K562 (cell line): ENCODE results near the gene POFUT2. TPM values are rescaled to one million over a fixed set of nuclear protein-coding genes. Genes with fewer than 3 reads are reported as not detected.

Experiments used
- ATAC-seq: fragments of 200-7000 bp; cut with Tn5 transposase; 3 replicates; pipeline ENCODE4 v1.9.1; 2020; ENCODE audit warnings: moderate library complexity
- BruUV-seq: library from RNA; stranded (reverse); fragments of 400-500 nt; replicated peaks from 2 replicates; lab custom pipeline; 2021; lab: Mats Ljungman, UMichigan
- CTCF ChIA-PET: fragments of 300-600 bp; formaldehyde crosslinking; extraction: SDS; loops from one replicate; lab custom pipeline; 2021; ENCODE audit warnings: low intra/inter-chr PET ratio; lab: Yijun Ruan, JAX
- POLR2A ChIA-PET: fragments of 300-600, 350-650 bp; sonication (Branson Sonifier 250); formaldehyde crosslinking; extraction: SDS; loops from one replicate; lab custom pipeline; 2021; ENCODE audit warnings: antibody characterized with exemption, inconsistent platforms; lab: Yijun Ruan, JAX
- DNase-seq, 4 experiments: peaks; one replicate each; pipeline versions ENCODE4 v3.0.0 to v3.0.0-alpha.2; 2011 to 2018; ENCODE audit warnings: low spot score in 3 of 4, mixed read lengths in 3 of 4; ENCODE audit errors: extremely low read depth in 1 of 4
- FAIRE-seq: peaks from 2 replicates; lab custom pipeline; 2011; peaks lifted over from hg19 to GRCh38; lab: Jason Lieb, UNC
- H2AFZ ChIP-seq: 2 replicates; pipeline ENCODE4 v1.6.0; 2011; ENCODE audit warnings: low read depth, low read length, control low read depth, inconsistent platforms
- H3K27ac ChIP-seq: fragments of 200-600 bp; 3 replicates; pipeline ENCODE4 v1.8.0; 2011; ENCODE audit warnings: low read depth, mild to moderate bottlenecking, control low read depth, inconsistent platforms, low read length, moderate library complexity, mixed read lengths; ENCODE audit errors: extremely low read depth
- H3K27me3 ChIP-seq, 2 experiments: fragments of 300-600 bp in 1 of 2; 2 replicates in 1 of 2; 3 replicates in 1 of 2; pipeline versions ENCODE4 v1.6.0 to v1.8.0; 2011; ENCODE audit warnings: inconsistent platforms in 2 of 2, low read length in 2 of 2, mild to moderate bottlenecking in 1 of 2, mixed read lengths in 1 of 2, moderate library complexity in 1 of 2; ENCODE audit not compliant: control insufficient read depth in 2 of 2, insufficient read depth in 2 of 2
- H3K36me3 ChIP-seq: fragments of 300-600 bp; 3 replicates; pipeline ENCODE4 v1.8.0; 2011; ENCODE audit warnings: mild to moderate bottlenecking, low read length, inconsistent platforms; ENCODE audit not compliant: control insufficient read depth, insufficient read depth
- H3K4me1 ChIP-seq, 2 experiments: fragments of 200-600 bp in 1 of 2; replicated peaks in 1 of 2; 2 replicates in 1 of 2; 3 replicates in 1 of 2; pipeline versions ENCODE4 v1.5.1 to v1.8.0; 2011; ENCODE audit warnings: inconsistent platforms in 2 of 2, low read length in 2 of 2, mild to moderate bottlenecking in 1 of 2, mixed read lengths in 1 of 2, moderate library complexity in 1 of 2; ENCODE audit not compliant: control insufficient read depth in 2 of 2, insufficient read depth in 2 of 2
- H3K4me2 ChIP-seq: 2 replicates; pipeline ENCODE4 v1.6.1; 2011; ENCODE audit warnings: low read length, control low read depth, inconsistent platforms, mixed read lengths; ENCODE audit not compliant: insufficient read depth
- H3K4me3 ChIP-seq: fragments of 200-600 bp; sonication (generic), shearing (Covaris generic); 2 replicates; pipeline ENCODE4 v1.5.1; 2016; ENCODE audit warnings: control low read depth, inconsistent platforms
- H3K79me2 ChIP-seq: fragments of 200-600 bp; 3 replicates; pipeline ENCODE4 v1.8.0; 2011; ENCODE audit warnings: low read length, inconsistent platforms; ENCODE audit not compliant: control insufficient read depth, insufficient read depth
- H3K9ac ChIP-seq, 2 experiments: 2 replicates each; pipeline versions ENCODE4 v1.6.0 to v1.6.1; 2011; ENCODE audit warnings: low read depth in 2 of 2, low read length in 2 of 2, control low read depth in 1 of 2, inconsistent platforms in 1 of 2, mild to moderate bottlenecking in 1 of 2, mixed read lengths in 1 of 2; ENCODE audit not compliant: insufficient read depth in 1 of 2
- H3K9me1 ChIP-seq: one replicate; pipeline ENCODE4 v1.6.0; 2011; ENCODE audit warnings: inconsistent platforms, mild to moderate bottlenecking, low read length, moderate library complexity; ENCODE audit not compliant: control insufficient read depth, insufficient read depth
- H3K9me3 ChIP-seq: replicated peaks from 2 replicates; pipeline ENCODE4 v1.5.1; 2011; ENCODE audit warnings: low read depth, low read length, inconsistent platforms; ENCODE audit not compliant: control insufficient read depth, insufficient read depth
- H4K20me1 ChIP-seq: replicated peaks from 2 replicates; pipeline ENCODE4 v1.6.1; 2011; ENCODE audit warnings: low read length, inconsistent platforms, mixed read lengths; ENCODE audit not compliant: control insufficient read depth, insufficient read depth
- FUS ChIP-seq: fragments of 200-400 bp; formaldehyde crosslinking; optimal IDR thresholded peaks from 2 replicates; pipeline ENCODE3; 2017; ENCODE audit warnings: low read depth, low read length
- RB1 ChIP-seq: fragments of 450-650 bp; IDR thresholded peaks from 2 replicates; pipeline ENCODE4 v1.6.1; 2017; ENCODE audit warnings: low read depth, mild to moderate bottlenecking
- SMAD4 ChIP-seq: fragments of 250-450 bp; sonication (Bioruptor Pico); conservative IDR thresholded peaks from 2 replicates; pipeline ENCODE4 v1.8.0; 2021; ENCODE audit warnings: inconsistent platforms, mild to moderate bottlenecking, moderate library complexity
- SRSF9 ChIP-seq: fragments of 200-400 bp; formaldehyde crosslinking; IDR thresholded peaks from 2 replicates; pipeline ENCODE4 v1.6.1; 2017; ENCODE audit warnings: low read depth, low read length, borderline replicate concordance
- ZBTB1 ChIP-seq: sonication (generic); formaldehyde crosslinking; IDR thresholded peaks from 2 replicates; pipeline ENCODE4 v1.8.1; 2023; ENCODE audit warnings: missing genetic modification reagents, low read depth, mild to moderate bottlenecking, borderline replicate concordance
- ZNF133 ChIP-seq: fragments of 250-450 bp; sonication (Bioruptor Pico); IDR thresholded peaks from 2 replicates; pipeline ENCODE4 v1.4.0; 2020; ENCODE audit warnings: mild to moderate bottlenecking
- ZSCAN32 ChIP-seq: fragments of 450-650 bp; formaldehyde crosslinking; IDR thresholded peaks from 2 replicates; pipeline ENCODE4 v1.4.0; 2020; ENCODE audit warnings: mild to moderate bottlenecking, moderate library complexity
- WGBS: fragments of 100-300 bp; shearing (Covaris generic); methylation state at CpG from one replicate; pipeline ENCODE4 v1.1.6; 2016; ENCODE audit warnings: low coverage, mixed read lengths; ENCODE audit not compliant: insufficient coverage; ENCODE audit errors: missing lambda C conversion rate; 5-methylcytosine and 5-hydroxymethylcytosine counted together
- in situ Hi-C: fragments of 300-500 bp; cut with MboI; formaldehyde crosslinking; loops from 4 replicates; pipeline ENCODE4 v1.15.0; 2018; ENCODE audit warnings: inconsistent platforms, mixed read lengths
- intact Hi-C: fragments of 100-400 bp; cut with micrococcal nuclease; formaldehyde crosslinking; loops from 2 replicates; pipeline ENCODE4 v1.14.2; 2022
- polyA plus RNA-seq, 8 experiments: library from polyadenylated mRNA; depleted of rRNA in 4 of 8; stranded (reverse) in 5 of 8; unstranded in 3 of 8; fragments of >200 nt; fragmentation: Nextera tagmentation in 2 of 8; fragmentation: Illumina TruSeq in 1 of 8; extraction: Ambion mirVana in 2 of 8; extraction: Trizol in 1 of 8; gene quantifications; 2 replicates each; pipeline versions ENCODE4 v1.2.1 to v1.2.3, GENCODE V29; 2011 to 2014; ENCODE audit warnings: inconsistent platforms in 1 of 8, missing spikeins in 1 of 8
- total RNA-seq, 7 experiments: library from RNA; depleted of rRNA in 6 of 7; stranded (reverse); fragments of >200 nt in 6 of 7; fragmentation: Illumina TruSeq in 2 of 7; extraction: Trizol in 2 of 7; gene quantifications; 2 replicates each; pipeline versions ENCODE4 v1.2.1 to v1.2.3, GENCODE V29; 2011 to 2021; ENCODE audit warnings: low replicate concordance in 1 of 7

Gene POFUT2
- total and polyA plus RNA-seq, 9 of the 15 experiments (the other 6 are each of a cell fraction or from before 2014, with no cell fraction given), result 1.1 to 24.2 (median 11.0) TPM

- no peak for FAIRE-seq
- Histone ChIP-seq H3K4me3 (no peak overlapping the region), H3K9ac (no peak overlapping the region; a peak in 1 of 4 replicates), H3K9me1 (no peaks in the 10 kb centered on the region), H3K9me3 (no peaks in the 10 kb centered on the region), H3K4me1 (peaks cover 4 to 80% of the 10 kb centered on the region in 2 experiments; a peak in 3 of 5 replicates), H4K20me1 (peaks cover 26% of the 10 kb centered on the region), H3K36me3 (no peaks in the 10 kb centered on the region), H3K4me2 (no peak overlapping the region), H3K27me3 (peaks cover 22 to 63% of the 10 kb centered on the region in 2 experiments; a peak in 4 of 5 replicates), H3K27ac (no peak overlapping the region), H2AFZ (no peak overlapping the region), H3K79me2 (no peaks in the 10 kb centered on the region)
- ChIA-PET CTCF (no interaction called here), POLR2A (interaction anchor here (1.0 kb wide), 1 partner anchor 16 kb away, joined by 4 read pairs; no protein-coding TSS in a partner anchor)
- DNase-seq, result no peak
- intact Hi-C loops (no loop called here), in situ Hi-C loops (no loop called here)
- no TSS peak for BruUV-seq
- no peak for ATAC-seq
- 15% methylated on average over 14 of the region's 16 CpGs for WGBS
- TF ChIP-seq FUS, result no peak
Observed at GRCh38 chr21:45323487-45324311, 36.0 kb upstream of the POFUT2 start.

- H3K27me3 ChIP-seq, result peaks cover 16 to 56% of the 10 kb centered on the region in 2 experiments; a peak in 4 of 5 replicates
- H3K36me3 ChIP-seq, result no peaks in the 10 kb centered on the region
- ATAC-seq (no peak), FAIRE-seq (no peak), DNase-seq (peak in 2 of 4 experiments; percentile 51 to 53)
- TF ChIP-seq ZSCAN32 (CRISPR knock-in tag), result no peak
- peak; percentile 23; the same call in 1 of the 2 replicates for TF ChIP-seq ZBTB1 (CRISPR knock-in tag)
- TF ChIP-seq SMAD4 (CRISPR knock-in tag), result no peak
- no peak for TF ChIP-seq ZNF133
- TF ChIP-seq RB1, result no peak
- no peak for TF ChIP-seq SRSF9
- no peaks in the 10 kb centered on the region for H3K9me1 ChIP-seq
- no TSS peak for BruUV-seq
- no peak overlapping the region for H3K4me2 ChIP-seq
- H3K9ac ChIP-seq, result no peak overlapping the region
- no peak overlapping the region for H2AFZ ChIP-seq
- H3K9me3 ChIP-seq, result no peaks in the 10 kb centered on the region
- 3% methylated on average over 22 of the region's 22 CpGs for WGBS
- H3K79me2 ChIP-seq, result no peaks in the 10 kb centered on the region
- H3K4me3 ChIP-seq, result no peak overlapping the region
- H3K27ac ChIP-seq, result no peak overlapping the region
- peaks cover 4 to 83% of the 10 kb centered on the region in 2 experiments; a peak in 4 of 5 replicates for H3K4me1 ChIP-seq
- CTCF ChIA-PET, result no interaction called here
- in situ Hi-C loops, result no loop called here
- POLR2A ChIA-PET, result interaction anchor here (1.0 to 1.1 kb wide), 2 partner anchors 9 to 17 kb away, joined by 3 to 4 read pairs; no protein-coding TSS in a partner anchor
- peaks cover 24% of the 10 kb centered on the region for H4K20me1 ChIP-seq
- intact Hi-C loops, result no loop called here
Observed at GRCh38 chr21:45322960-45323461, 35.3 kb upstream of the POFUT2 start.
